Medulla oblongata (tissue), 1 donor: Measurements from ENCODE around the gene PRAC1.

ENCODE experiments used
- DNase-seq: peaks from one replicate; pipeline ENCODE4 v3.0.0-alpha.2; 2015; ENCODE audit errors: extremely low spot score

PRAC1 gene

GRCh38 chr17:48747445-48748363 is 25.4 kb upstream of the PRAC1 start:
- DNase-seq = no peak

DNA sequence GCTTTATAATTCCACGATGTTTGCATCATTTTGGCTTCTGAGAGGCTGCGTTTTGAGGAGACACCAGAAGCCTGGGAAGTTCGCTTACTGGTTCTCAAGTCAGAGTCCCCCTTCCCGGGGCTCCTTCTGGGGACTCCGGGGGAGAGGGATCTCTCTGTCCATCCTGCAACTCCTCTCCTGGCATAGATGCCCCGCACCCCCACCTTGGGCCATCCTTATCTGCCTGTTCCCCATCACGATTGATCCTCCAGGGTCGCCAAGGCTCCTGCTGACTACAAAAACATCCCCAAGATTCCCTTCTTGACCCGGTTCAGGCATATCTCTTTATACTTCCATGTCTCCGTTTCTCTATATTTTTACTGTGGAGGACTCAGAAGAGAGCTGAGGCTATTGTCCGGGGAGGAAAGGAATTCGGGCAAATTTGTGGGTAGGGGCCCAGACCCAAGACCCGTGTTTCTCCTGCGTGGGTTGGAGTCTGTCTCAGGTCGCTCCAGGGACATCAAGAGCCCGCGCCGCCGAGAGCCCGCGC is 24.7 kb upstream of the PRAC1 start:
- no peak for DNase-seq

GRCh38 chr17:48745381-48746275 is 23.3 kb upstream of the PRAC1 start:
- DNase-seq = no peak

GRCh38 chr17:48740537-48740936 is 18.2 kb upstream of the PRAC1 start:
- DNase-seq = no peak

DNA sequence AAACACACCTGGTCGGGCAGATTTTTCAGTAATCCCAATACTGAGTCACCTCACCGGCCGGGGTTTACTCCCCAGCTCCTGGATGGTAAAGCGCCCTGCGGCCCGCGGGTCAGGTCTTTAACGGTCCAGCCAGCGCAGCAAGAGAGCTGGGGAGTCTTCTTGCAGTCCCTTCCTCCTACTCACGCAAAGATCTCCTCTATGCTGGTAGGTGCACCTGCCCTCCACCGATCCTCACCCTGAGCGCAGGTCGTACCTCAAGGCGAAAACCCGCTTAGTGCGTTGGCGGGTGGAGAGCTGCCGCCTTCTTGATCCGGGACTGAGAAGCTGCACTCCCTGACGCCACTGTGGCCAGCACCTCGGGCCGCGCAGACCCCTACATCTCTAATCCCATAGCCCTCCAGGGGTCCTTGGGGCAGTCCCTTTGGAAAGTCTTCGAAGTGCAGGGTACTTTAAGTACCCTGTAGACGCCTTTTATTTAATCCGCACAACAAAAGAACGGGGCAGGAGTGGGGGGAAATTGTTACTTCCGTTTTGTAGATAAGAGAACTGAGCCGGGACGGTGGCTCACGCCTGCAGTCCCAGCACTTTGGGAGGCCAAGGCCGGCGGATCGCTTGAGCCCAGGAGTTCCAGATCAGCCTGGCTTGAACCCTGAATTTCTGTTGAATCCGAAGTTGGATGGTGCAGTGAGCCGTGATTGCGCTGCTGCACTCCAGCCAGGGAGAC is 16.6 kb upstream of the PRAC1 start:
- no peak for DNase-seq

- no peak for DNase-seq
Measured at GRCh38 chr17:48738424-48738802, 16.1 kb upstream of the PRAC1 start.

DNA sequence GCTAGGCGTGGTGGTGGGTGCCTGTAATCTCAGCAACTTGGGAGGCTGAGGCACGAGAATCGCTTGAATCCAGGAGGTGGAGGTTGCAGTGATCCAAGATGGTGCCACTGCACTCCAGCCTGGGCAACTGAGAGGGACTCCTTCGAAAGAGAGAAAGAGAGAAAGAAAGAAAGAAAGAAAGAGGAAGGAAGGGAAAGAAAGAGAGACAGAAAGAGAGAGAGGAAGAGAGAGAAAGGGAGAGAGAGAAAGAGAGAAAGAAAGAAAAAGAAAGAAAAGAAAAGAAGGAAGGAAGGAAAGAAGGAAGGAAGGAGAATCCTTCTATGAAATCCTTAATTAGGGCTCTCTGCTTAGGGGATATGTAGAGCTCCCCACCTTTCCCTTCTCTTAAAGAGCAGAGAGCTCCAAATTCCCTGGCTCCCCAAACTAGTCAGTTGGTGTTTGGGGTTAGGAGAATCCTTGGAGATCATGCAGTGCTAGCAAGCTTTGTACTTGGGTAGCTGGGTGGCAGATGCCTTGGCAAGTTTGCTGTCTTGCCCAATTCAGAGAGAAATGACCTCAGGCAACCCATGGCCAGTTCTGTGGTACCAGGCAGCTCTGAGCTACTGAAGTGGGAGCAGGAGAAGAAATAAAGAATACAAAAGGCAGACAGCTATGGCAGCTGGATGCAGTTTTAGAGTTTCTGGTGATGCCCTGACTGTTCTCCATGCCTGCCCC is 15.2 kb upstream of the PRAC1 start:
- no peak for DNase-seq

DNA sequence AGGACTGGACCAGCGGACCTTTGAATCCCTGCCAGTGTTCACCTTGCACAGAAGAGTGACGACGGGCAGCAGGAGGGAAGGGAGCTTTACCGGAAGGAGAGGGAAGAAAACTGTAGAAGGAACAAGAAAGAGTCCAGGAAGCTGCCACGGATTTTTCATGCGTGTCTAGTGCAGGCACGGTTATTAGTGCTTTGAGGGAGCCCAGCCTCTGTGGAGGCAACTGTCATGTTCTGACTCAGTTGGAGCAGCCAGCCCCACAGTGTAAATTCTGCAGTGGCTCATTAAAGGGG is 12.7 kb upstream of the PRAC1 start:
- DNase-seq = no peak

GRCh38 chr17:48734333-48735061 is 12.2 kb upstream of the PRAC1 start:
- no peak for DNase-seq

GRCh38 chr17:48733632-48734328 is 11.5 kb upstream of the PRAC1 start:
- DNase-seq = no peak

DNA sequence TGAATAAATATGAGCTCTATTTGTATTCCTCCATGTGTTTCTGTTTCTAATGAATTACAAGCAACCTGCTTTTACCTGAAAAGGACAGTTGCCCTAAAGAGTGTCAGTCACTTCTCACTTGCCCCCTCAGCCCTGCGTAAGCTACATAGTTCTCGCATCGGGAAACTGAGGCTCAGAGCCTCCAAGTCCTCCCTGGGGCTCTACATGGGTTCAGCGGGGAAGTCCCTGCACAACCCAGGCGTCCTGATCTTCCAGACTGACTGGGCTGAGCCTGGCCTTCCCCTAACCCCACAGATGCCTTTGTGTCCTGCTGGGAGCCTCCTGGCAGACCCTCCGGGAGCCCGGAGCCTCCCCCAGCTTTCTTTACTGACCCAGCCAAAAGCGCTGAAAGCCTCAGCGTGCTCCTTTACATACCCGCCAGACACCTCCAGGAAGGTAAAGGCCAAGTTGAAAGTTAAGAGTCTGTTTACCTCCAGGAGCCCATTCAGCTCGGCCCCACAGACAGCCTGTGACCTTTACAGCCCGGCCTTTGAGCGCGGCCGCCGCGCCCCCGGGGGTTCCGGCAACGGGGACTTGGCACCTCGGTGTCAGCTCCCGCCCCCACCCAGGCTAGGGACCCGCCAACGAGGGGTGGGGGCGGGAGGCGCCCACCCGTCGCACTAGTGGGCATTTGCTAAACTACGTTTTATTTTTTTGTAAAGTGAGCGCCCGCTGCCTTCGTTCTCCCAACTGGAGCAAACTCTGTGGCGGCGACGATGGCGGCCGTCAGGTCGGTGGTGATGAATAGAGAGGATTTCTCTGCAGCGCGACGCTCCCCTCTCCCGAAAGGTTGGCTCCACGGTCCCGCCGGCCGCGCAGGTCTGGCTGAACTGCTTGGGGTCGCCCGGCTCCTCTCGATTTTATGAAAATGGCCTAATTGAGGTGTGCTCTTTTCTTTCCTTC is 10.6 kb upstream of the PRAC1 start:
- no peak for DNase-seq

GRCh38 chr17:48731355-48731754 is 9.0 kb upstream of the PRAC1 start:
- DNase-seq = no peak

DNA sequence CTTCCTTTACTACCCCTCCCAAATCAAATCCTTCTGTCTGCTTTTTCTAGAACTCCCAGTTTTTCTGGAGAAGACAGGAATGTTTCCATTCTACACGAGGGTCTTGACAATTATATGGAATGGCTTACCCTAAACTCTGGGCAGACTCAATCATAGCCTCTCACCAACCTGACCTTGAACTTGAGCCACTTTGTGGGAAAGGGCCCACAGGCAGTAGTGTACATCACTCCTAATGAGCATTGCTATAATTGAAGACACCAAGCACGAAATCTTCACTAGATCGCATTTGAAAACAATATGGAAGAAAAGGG is 7.9 kb upstream of the PRAC1 start:
- no peak for DNase-seq

GRCh38 chr17:48729335-48730239 is 7.3 kb upstream of the PRAC1 start:
- DNase-seq = no peak

- DNase-seq = no peak
Measured at GRCh38 chr17:48728232-48729231, 6.2 kb upstream of the PRAC1 start, which contains the start of gene HOXB13. TSS of gene HOXB13 (minus strand) at chr17:48728750. CDS start at chr17:48728593, 157 bp downstream.

- DNase-seq = no peak
Measured at GRCh38 chr17:48727415-48728175, 5.3 kb upstream of the PRAC1 start.
